ENCODE measurements around the gene GRB14. TPM values are rescaled to one million over a fixed set of nuclear protein-coding genes. Genes with fewer than 3 reads are reported as not detected.

Gene GRB14
- total RNA-seq, 1 donor from 2014 or later = 1.8 TPM

Other genes with a start within 250 kb of the GRB14 start
- gene COBLL1, start 220.3 kb upstream of the GRB14 start, total RNA-seq = 10.5 and 18.9 TPM in 2 replicates